ENCODE results near the gene DTNB. TPM values are rescaled to one million over a fixed set of nuclear protein-coding genes. Genes with fewer than 3 reads are reported as not detected.
"Not testable (repeated sequence)": the region's sequence is repeated elsewhere in the genome, so short reads cannot be mapped to it uniquely, and the experiment has no call there.

Gene DTNB
- total RNA-seq: 10 to 100 TPM; 16.9 to 85.0 (median 25.3) TPM

DNA sequence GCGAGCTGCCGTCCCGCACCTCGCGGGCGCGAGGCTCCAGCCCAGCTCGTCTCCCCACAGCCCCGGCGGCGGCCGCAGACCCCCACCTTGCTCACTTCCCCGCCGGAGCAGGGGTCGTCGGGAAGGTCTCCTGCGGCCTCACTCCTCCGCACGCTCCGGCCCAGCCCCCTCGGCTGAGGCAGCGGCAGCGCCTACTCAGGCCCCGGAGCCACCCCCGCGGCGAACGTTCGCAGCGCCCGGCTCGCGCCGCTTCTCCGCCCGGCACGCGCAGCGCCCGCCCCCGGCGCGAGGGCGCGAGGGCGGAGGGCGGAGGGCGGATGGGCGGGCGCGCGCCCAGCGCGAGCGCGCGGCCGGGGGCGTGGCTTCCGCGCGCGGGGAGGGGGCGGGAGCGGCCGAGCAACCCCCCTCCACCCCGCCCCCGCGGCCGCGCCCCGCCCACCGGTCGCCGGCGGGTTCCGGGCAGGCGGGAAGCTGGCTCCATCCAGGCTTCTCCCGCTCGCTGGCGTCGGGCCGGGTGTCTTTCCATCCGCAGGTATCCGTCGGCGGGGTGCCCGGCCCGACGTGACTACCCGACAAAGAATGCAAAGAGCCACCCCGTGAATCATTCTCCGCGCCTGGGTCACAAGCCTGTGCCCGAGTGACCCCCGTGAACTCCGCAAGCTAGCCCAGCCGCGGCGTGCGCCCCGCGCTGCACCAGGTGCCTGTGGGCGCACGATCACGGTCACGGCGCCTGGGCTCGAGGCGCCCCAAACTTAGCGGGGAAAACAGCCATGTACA is at the start of gene DTNB:
Gene DTNB (minus strand): TSS at position 278 of the 777 bp plus-strand sequence. CDS start 20,917 bp downstream, outside the sequence.
- ATAC-seq (replicated peaks in 6 of 8): peak; percentile 83 to 88 (median 85)
- in situ Hi-C loops (cut with MboI; ENCODE audit: low pct_unique_long_range_greater_than_20kb in 2 of 9, low sequenced_read_pairs in 9 of 9, unreplicated experiment in 9 of 9): no loop called here
- Histone ChIP-seq H3K4me1 (replicated peaks in 1 of 2) (peaks cover 6 to 14% of the 10 kb centered on the region in 2 donors), H3K4me3 (peak within 1 kb of the TSS; percentile 58 to 94 (median 78)), H3K27ac (peak within 1 kb of the TSS; percentile 66 to 74)
- 3 to 60% (median 8%) methylated on average over 1 to 13 of the region's 111 CpGs; no CpG with 5 or more reads in 7 of the 10 experiments for WGBS, 10 experiments

- 15 to 100% (median 70%) methylated on average over 2 to 3 of the region's 3 CpGs; no CpG with 5 or more reads in 1 of the 10 experiments for WGBS, 10 experiments
- ATAC-seq (replicated peaks in 6 of 8): no peak
- Histone ChIP-seq H3K4me1 (replicated peaks in 1 of 2) (peaks cover 0 to 3% of the 10 kb centered on the region in 2 donors), H3K4me3 (no peak overlapping the region), H3K27ac (no peak overlapping the region)
- in situ Hi-C loops (cut with MboI; ENCODE audit: low pct_unique_long_range_greater_than_20kb in 2 of 9, low sequenced_read_pairs in 9 of 9, unreplicated experiment in 9 of 9): loop anchor here in 1 of 9 experiments (25.0 kb wide), 1 partner anchor 110 kb away; no protein-coding TSS in a partner anchor
Measured at GRCh38 chr2:25722224-25722623, 48.8 kb upstream of the DTNB start.

GRCh38 chr2:25720575-25720974 is 47.2 kb upstream of the DTNB start:
- H3K4me3 ChIP-seq: no peak overlapping the region
- WGBS, 10 experiments: 36 to 100% (median 75%) methylated on average over 1 of the region's 1 CpG; no CpG with 5 or more reads in 3 of the 10 experiments
- no peak for ATAC-seq (replicated peaks in 6 of 8)
- in situ Hi-C loops (cut with MboI; ENCODE audit: low pct_unique_long_range_greater_than_20kb in 2 of 9, low sequenced_read_pairs in 9 of 9, unreplicated experiment in 9 of 9): loop anchor here in 1 of 9 experiments (25.0 kb wide), 1 partner anchor 108 kb away; no protein-coding TSS in a partner anchor
- no peak overlapping the region for H3K27ac ChIP-seq
- H3K4me1 ChIP-seq (replicated peaks in 1 of 2): peaks cover 0 to 3% of the 10 kb centered on the region in 2 donors

DNA sequence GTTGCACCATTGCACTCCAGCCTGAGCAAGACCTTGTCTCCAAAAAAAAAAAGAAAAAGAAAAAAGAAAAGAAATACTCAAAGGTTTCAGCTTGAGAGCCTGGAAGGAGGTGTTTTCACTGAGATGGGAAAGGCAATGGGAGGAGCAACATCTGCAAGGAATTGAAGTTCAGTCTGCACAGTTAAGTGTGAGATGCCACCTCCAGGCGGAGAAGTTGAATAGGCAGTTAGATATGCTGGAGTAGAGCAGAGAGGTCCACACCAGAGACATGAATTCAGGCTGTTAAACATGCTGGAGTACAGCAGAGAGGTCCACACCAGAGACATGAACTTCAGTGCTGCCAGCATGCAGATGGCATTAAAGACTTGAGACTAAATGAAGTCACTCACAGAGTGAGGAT is 41.4 kb upstream of the DTNB start:
- no peak overlapping the region for H3K4me3 ChIP-seq
- WGBS, 10 experiments: 17 to 100% (median 86%) methylated on average over 1 of the region's 1 CpG; no CpG with 5 or more reads in 5 of the 10 experiments
- peak in 3 of 8 experiments; percentile 86 to 92 (median 88) for ATAC-seq (replicated peaks in 6 of 8)
- H3K4me1 ChIP-seq (replicated peaks in 1 of 2): peaks cover 0 to 4% of the 10 kb centered on the region in 2 donors
- in situ Hi-C loops (cut with MboI; ENCODE audit: low pct_unique_long_range_greater_than_20kb in 2 of 9, low sequenced_read_pairs in 9 of 9, unreplicated experiment in 9 of 9): loop anchor here in 1 of 9 experiments (25.0 kb wide), 1 partner anchor 102 kb away; no protein-coding TSS in a partner anchor
- H3K27ac ChIP-seq: no peak overlapping the region

- Histone ChIP-seq H3K4me3 (no peak overlapping the region), H3K27ac (no peak overlapping the region), H3K4me1 (replicated peaks in 1 of 2) (peaks cover 0 to 4% of the 10 kb centered on the region in 2 donors)
- WGBS, 10 experiments: 60 to 94% (median 71%) methylated on average over 1 to 5 of the region's 5 CpGs; no CpG with 5 or more reads in 1 of the 10 experiments
- ATAC-seq (replicated peaks in 6 of 8): no peak
- in situ Hi-C loops (cut with MboI; ENCODE audit: low pct_unique_long_range_greater_than_20kb in 2 of 9, low sequenced_read_pairs in 9 of 9, unreplicated experiment in 9 of 9): loop anchor here in 1 of 9 experiments (25.0 kb wide), 1 partner anchor 100 kb away; no protein-coding TSS in a partner anchor
Measured at GRCh38 chr2:25712455-25712854, 39.1 kb upstream of the DTNB start.

DNA sequence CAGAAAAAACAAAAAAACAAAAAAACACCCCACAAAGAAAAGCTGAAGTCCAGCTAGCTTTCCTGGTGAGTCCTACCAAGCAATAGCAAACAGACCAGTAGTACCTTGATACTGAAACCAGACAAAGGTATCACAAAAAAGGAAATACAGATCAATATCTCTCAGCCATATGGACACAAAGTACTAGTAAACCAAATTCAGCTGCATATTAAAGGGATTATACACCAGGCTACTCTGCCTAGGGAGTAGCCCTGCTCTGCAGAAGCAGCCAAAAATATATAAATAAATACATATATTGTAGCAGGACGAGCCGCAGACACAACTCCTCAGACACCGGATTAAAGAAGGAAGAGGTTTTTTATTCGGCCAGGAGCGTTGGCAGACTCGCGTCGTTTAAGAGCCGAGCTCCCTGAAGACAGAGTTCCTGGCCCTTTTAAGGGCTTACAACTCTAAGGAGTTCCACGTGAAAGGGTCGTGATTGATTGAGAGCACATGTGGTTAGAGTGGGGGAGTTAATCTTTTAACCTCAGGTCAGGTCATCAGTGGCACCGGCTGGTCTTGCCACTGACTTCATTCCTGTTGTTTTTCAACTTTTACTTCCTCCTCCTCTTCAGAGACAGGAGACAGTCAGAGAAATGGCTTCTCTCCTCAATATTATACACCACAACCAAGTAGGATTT is 38.4 kb upstream of the DTNB start:
- peaks cover 0 to 4% of the 10 kb centered on the region in 2 donors for H3K4me1 ChIP-seq (replicated peaks in 1 of 2)
- H3K27ac ChIP-seq: no peak overlapping the region
- H3K4me3 ChIP-seq: no peak overlapping the region
- WGBS, 10 experiments: 0 to 40% (median 20%) methylated on average over 1 to 10 of the region's 12 CpGs; no CpG with 5 or more reads in 3 of the 10 experiments
- ATAC-seq (replicated peaks in 6 of 8): peak in 3 of 8 experiments; percentile 35 to 68 (median 59)
- in situ Hi-C loops (cut with MboI; ENCODE audit: low pct_unique_long_range_greater_than_20kb in 2 of 9, low sequenced_read_pairs in 9 of 9, unreplicated experiment in 9 of 9): loop anchor here in 1 of 9 experiments (25.0 kb wide), 1 partner anchor 100 kb away; no protein-coding TSS in a partner anchor

DNA sequence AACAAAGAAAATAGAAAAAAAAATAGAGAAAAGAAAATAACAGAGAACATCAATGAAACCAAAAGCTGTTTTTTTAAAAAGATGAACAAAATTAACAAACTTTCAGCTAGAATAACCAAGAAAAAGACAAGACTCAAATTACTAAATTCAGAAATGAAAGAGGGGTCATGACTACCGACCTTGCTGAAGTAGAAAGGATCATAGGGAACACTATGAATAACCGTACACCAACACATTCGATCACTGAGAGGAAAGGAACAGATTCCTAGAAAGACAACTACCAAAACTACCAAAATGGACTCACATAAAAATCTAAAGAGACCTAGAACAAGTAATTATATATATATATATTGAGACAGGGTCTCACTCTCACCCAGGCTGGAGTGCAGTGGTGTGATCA is 37.4 kb upstream of the DTNB start:
- H3K4me3 ChIP-seq: no peak overlapping the region
- H3K27ac ChIP-seq: no peak overlapping the region
- H3K4me1 ChIP-seq (replicated peaks in 1 of 2): peaks cover 0 to 4% of the 10 kb centered on the region in 2 donors
- WGBS, 10 experiments: 54 to 100% (median 84%) methylated on average over 1 to 3 of the region's 3 CpGs; no CpG with 5 or more reads in 2 of the 10 experiments
- ATAC-seq (replicated peaks in 6 of 8): no peak
- in situ Hi-C loops (cut with MboI; ENCODE audit: low pct_unique_long_range_greater_than_20kb in 2 of 9, low sequenced_read_pairs in 9 of 9, unreplicated experiment in 9 of 9): loop anchor here in 1 of 9 experiments (25.0 kb wide), 1 partner anchor 98 kb away; no protein-coding TSS in a partner anchor

- 40 to 100% (median 66%) methylated on average over 1 to 2 of the region's 2 CpGs for WGBS, 10 experiments
- no peak for ATAC-seq (replicated peaks in 6 of 8)
- no peak overlapping the region for H3K27ac ChIP-seq
- in situ Hi-C loops (cut with MboI; ENCODE audit: low pct_unique_long_range_greater_than_20kb in 2 of 9, low sequenced_read_pairs in 9 of 9, unreplicated experiment in 9 of 9): loop anchor here in 1 of 9 experiments (25.0 kb wide), 1 partner anchor 97 kb away; no protein-coding TSS in a partner anchor
- peaks cover 0 to 4% of the 10 kb centered on the region in 2 donors for H3K4me1 ChIP-seq (replicated peaks in 1 of 2)
- no peak overlapping the region for H3K4me3 ChIP-seq
Measured at GRCh38 chr2:25709349-25709748, 36.0 kb upstream of the DTNB start.

DNA sequence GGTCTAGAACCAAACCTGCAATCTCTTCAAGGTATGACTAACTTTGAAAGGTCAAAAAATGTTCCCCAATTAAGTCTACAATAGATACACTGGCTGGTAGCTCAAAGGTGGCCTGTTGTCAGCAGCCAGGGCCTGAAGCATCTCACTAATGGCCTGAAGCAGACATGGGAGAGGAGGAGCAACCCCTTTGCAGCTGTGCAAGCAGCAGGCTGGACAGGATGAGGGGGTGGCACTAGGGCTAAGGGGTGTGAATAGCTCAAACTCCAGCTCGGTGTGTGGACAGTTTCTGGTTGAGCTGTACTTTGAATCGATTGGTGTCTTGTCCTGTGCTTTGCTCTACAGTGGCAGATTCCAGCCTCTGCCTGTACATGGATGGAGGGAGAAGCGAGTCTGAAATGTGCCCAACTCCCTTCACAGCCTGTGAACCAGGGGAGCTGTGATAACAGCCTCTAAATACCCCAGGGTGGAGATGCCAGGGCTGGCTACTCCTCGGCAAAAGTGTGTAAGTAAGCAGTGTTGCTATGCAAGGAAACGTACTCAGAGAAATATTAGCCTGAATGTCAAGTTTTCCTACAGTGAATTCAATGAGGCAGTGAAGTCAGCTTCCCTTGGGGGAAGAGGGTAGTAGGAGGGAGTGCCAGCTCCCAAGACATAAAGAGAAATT is 34.7 kb upstream of the DTNB start:
- in situ Hi-C loops (cut with MboI; ENCODE audit: low pct_unique_long_range_greater_than_20kb in 2 of 9, low sequenced_read_pairs in 9 of 9, unreplicated experiment in 9 of 9): loop anchor here in 1 of 9 experiments (25.0 kb wide), 1 partner anchor 96 kb away; no protein-coding TSS in a partner anchor
- peaks cover 0 to 4% of the 10 kb centered on the region in 2 donors for H3K4me1 ChIP-seq (replicated peaks in 1 of 2)
- no peak overlapping the region for H3K27ac ChIP-seq
- ATAC-seq (replicated peaks in 6 of 8): peak in 2 of 8 experiments; percentile 63 to 89
- no peak overlapping the region for H3K4me3 ChIP-seq
- WGBS, 10 experiments: 0 to 80% (median 61%) methylated on average over 1 to 5 of the region's 5 CpGs; no CpG with 5 or more reads in 4 of the 10 experiments

GRCh38 chr2:25705575-25705974 is 32.2 kb upstream of the DTNB start:
- not testable (repeated sequence) for H3K27ac ChIP-seq; H3K4me3 ChIP-seq; ATAC-seq (replicated peaks in 6 of 8); H3K4me1 ChIP-seq (replicated peaks in 1 of 2)
- in situ Hi-C loops (cut with MboI; ENCODE audit: low pct_unique_long_range_greater_than_20kb in 2 of 9, low sequenced_read_pairs in 9 of 9, unreplicated experiment in 9 of 9): loop anchor here in 1 of 9 experiments (25.0 kb wide), 1 partner anchor 93 kb away; no protein-coding TSS in a partner anchor
- WGBS, 10 experiments: no CpG with 5 or more reads among the region's 33 CpGs

GRCh38 chr2:25701801-25702200 is 28.4 kb upstream of the DTNB start:
- Histone ChIP-seq H3K4me3 (no peak overlapping the region), H3K27ac (no peak overlapping the region), H3K4me1 (replicated peaks in 1 of 2) (peaks cover 0 to 14% of the 10 kb centered on the region in 2 donors)
- in situ Hi-C loops (cut with MboI; ENCODE audit: low pct_unique_long_range_greater_than_20kb in 2 of 9, low sequenced_read_pairs in 9 of 9, unreplicated experiment in 9 of 9): loop anchor here in 1 of 9 experiments (25.0 kb wide), 1 partner anchor 90 kb away; no protein-coding TSS in a partner anchor
- 70 to 100% (median 90%) methylated on average over 1 to 2 of the region's 9 CpGs; no CpG with 5 or more reads in 6 of the 10 experiments for WGBS, 10 experiments
- no peak for ATAC-seq (replicated peaks in 6 of 8)

DNA sequence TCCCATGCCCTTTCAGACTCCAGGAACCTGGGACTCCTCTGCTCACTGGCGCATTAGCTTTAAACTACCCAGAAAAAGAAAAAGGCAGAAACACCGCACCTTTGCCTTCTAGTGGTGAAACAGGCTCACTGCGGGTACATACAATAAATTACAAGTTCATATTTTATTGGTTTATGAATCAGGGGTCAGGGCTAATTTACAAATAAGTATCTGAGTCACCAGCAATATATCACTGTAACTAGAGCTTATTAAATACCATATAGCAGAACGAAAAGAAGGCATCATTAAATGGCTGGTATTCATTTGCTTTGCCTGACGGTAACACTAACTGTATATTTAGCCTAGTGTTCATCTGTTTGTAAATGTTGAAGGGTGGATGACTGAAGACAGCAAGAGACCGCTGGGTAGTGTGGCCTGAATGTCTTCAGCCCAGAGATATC is 26.9 kb upstream of the DTNB start:
- in situ Hi-C loops (cut with MboI; ENCODE audit: low pct_unique_long_range_greater_than_20kb in 2 of 9, low sequenced_read_pairs in 9 of 9, unreplicated experiment in 9 of 9): loop anchor here in 1 of 9 experiments (25.0 kb wide), 1 partner anchor 88 kb away; no protein-coding TSS in a partner anchor
- WGBS, 10 experiments: 16 to 63% (median 48%) methylated on average over 1 to 6 of the region's 6 CpGs
- peaks cover 0 to 14% of the 10 kb centered on the region in 2 donors for H3K4me1 ChIP-seq (replicated peaks in 1 of 2)
- H3K4me3 ChIP-seq: no peak overlapping the region
- H3K27ac ChIP-seq: no peak overlapping the region
- peak; percentile 66 to 89 (median 70) for ATAC-seq (replicated peaks in 6 of 8)
